Kidney epithelial cell (primary cell): ENCODE data around the gene TK1. TPM values are rescaled to one million over a fixed set of nuclear protein-coding genes. Genes with fewer than 3 reads are reported as not detected.
A peak's percentile ranks its signal among the peaks of the same experiment; 100 is the strongest.

Experiments
- DNase-seq: peaks from one replicate; pipeline ENCODE4 v3.0.0-alpha.2; 2010; ENCODE audit warnings: low read depth
- H3K27me3 ChIP-seq: 2 replicates; pipeline ENCODE4 v1.6.0; 2011; ENCODE audit warnings: low read length; ENCODE audit not compliant: control insufficient read depth, insufficient read depth
- H3K36me3 ChIP-seq: 2 replicates; pipeline ENCODE4 v1.5.1; 2011; ENCODE audit warnings: low read length; ENCODE audit not compliant: control insufficient read depth, insufficient read depth
- H3K4me3 ChIP-seq: 2 replicates; pipeline ENCODE4 v1.5.1; 2011; ENCODE audit warnings: low read depth, mild to moderate bottlenecking, control low read depth, low read length
- CTCF ChIP-seq: IDR thresholded peaks from 2 replicates; pipeline ENCODE4 v1.5.1; 2011; ENCODE audit warnings: mild to moderate bottlenecking, moderate library complexity, low read length, control low read depth, inconsistent platforms; ENCODE audit not compliant: insufficient read depth, poor library complexity, severe bottlenecking
- total RNA-seq: library from RNA; depleted of rRNA; stranded (reverse); fragments of >200 nt; gene quantifications from 2 replicates; pipeline ENCODE4 v1.2.3, GENCODE V29; 2015

The TK1 gene
- total RNA-seq, 1 donor from 2014 or later: 15.0 TPM

- DNase-seq: no peak
- no peaks in the 10 kb centered on the region for H3K36me3 ChIP-seq
- TF ChIP-seq CTCF: no peak
- H3K4me3 ChIP-seq: peak overlapping the region; percentile 20
- peaks cover 29% of the 10 kb centered on the region for H3K27me3 ChIP-seq
Observed at GRCh38 chr17:78132084-78132676, 54.7 kb downstream of the TK1 start.

DNA sequence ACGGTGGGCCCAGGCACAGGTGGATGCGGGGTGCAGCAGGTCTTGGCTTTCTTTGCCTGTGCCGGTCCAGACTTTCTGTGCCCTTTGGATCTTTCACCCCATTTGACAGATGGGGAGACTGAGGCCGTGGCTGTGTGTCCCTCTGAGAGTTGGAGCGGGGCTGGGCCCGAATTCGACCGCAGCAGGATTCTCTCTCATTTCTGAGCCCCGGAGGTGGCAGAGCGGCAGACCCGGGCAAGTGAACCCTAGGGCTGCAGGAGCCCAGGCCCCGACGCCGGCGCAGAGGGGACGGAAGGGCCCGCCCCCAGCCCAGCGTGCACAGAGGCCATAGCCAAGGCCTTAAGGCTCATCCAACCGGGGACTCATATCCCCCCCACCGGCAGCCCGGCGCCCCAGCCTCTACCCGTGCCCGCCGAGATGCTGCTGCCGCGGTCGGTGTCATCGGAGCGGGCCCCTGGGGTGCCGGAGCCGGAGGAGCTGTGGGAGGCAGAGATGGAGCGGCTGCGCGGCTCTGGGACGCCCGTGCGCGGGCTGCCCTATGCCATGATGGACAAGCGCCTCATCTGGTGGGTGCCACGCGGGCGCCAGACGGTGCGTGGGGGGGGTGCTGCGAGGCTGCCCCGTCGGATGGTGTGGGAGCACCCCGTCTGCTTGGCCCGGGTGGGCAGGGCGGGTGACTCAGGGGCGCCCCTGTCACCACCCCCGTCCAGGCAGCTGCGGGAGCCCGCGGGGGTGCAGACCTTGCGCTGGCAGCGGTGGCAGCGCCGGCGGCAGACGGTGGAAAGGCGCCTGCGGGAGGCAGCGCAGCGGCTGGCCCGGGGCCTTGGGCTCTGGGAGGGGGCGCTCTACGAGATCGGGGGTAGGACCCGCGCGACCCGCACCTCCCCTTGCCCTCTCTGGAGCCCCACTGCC is 55.4 kb downstream of the TK1 start:
- Histone ChIP-seq H3K36me3 (no peaks in the 10 kb centered on the region), H3K27me3 (peaks cover 29% of the 10 kb centered on the region), H3K4me3 (peak overlapping the region; percentile 20)
- TF ChIP-seq CTCF: no peak
- no peak for DNase-seq

GRCh38 chr17:78130437-78131101 is 56.3 kb downstream of the TK1 start, which contains the start of gene TMC8:
Gene TMC8 (plus strand): TSS chr17:78130771. CDS start chr17:78131589, 818 bp downstream.
- Histone ChIP-seq H3K36me3 (no peaks in the 10 kb centered on the region), H3K27me3 (peaks cover 27% of the 10 kb centered on the region), H3K4me3 (no peak within 1 kb of the TSS)
- no peak for DNase-seq
- TF ChIP-seq CTCF: no peak

DNA sequence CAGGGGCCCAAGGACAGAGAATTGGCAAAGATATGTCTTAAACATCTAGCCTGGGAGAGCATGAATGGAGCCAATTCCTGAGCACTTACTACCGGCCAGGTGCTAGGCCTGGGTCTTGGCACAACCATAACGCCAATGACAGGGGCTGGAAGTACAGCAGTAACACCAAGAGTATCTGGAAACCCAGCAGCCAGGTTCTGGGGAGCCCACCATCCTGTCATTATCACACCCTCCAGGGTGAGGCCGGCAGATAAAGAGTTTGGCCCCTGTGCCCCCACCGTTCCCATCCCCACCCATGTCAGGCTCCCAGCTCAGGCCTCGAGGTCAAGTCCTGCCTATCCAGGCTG is 56.8 kb downstream of the TK1 start:
- TF ChIP-seq CTCF: no peak
- DNase-seq: no peak
- H3K27me3 ChIP-seq: peaks cover 27% of the 10 kb centered on the region
- H3K36me3 ChIP-seq: no peaks in the 10 kb centered on the region
- H3K4me3 ChIP-seq: no peak overlapping the region

GRCh38 chr17:78129351-78130089 is 57.3 kb downstream of the TK1 start:
- DNase-seq: no peak
- Histone ChIP-seq H3K36me3 (no peaks in the 10 kb centered on the region), H3K4me3 (no peak overlapping the region), H3K27me3 (peaks cover 24% of the 10 kb centered on the region)
- TF ChIP-seq CTCF: no peak
